SKM-1 treated with dmso at 0.1 percent for 144 hours (cell line): Measurements from ENCODE around the gene MYO5B.
"Not testable (repeated sequence)": the region's sequence is repeated elsewhere in the genome, so short reads cannot be mapped to it uniquely, and the experiment has no call there.

Source experiments
- DNase-seq: peaks from one replicate; lab custom pipeline; 2025; ENCODE audit not compliant: unreplicated experiment; lab: John Stamatoyannopoulos, UW

The MYO5B gene

GRCh38 chr18:50107468-50107977 is 87.4 kb downstream of the MYO5B start:
- DNase-seq: no peak

GRCh38 chr18:50105027-50105426 is 89.9 kb downstream of the MYO5B start:
- DNase-seq: no peak

- no peak for DNase-seq
Measured at GRCh38 chr18:50104421-50104820, 90.5 kb downstream of the MYO5B start.

GRCh38 chr18:50099725-50100407 is 95.1 kb downstream of the MYO5B start:
- no peak for DNase-seq

- no peak for DNase-seq
Measured at GRCh38 chr18:50097702-50098101, 97.2 kb downstream of the MYO5B start.

GRCh38 chr18:50096766-50097435 is 98.0 kb downstream of the MYO5B start:
- DNase-seq: no peak

- not testable (repeated sequence) for DNase-seq
Measured at GRCh38 chr18:50094786-50095185, 100.2 kb downstream of the MYO5B start.

GRCh38 chr18:50094221-50094773 is 100.7 kb downstream of the MYO5B start:
- DNase-seq: no peak

- no peak for DNase-seq
Measured at GRCh38 chr18:50093366-50094064, 101.4 kb downstream of the MYO5B start.

GRCh38 chr18:50092245-50092805 is 102.6 kb downstream of the MYO5B start:
- no peak for DNase-seq

- DNase-seq: no peak
Measured at GRCh38 chr18:50091509-50092244, 103.3 kb downstream of the MYO5B start.

- no peak for DNase-seq
Measured at GRCh38 chr18:50090370-50091312, 104.3 kb downstream of the MYO5B start.

- DNase-seq: no peak
Measured at GRCh38 chr18:50089702-50090101, 105.2 kb downstream of the MYO5B start.

GRCh38 chr18:50083708-50084107 is 111.2 kb downstream of the MYO5B start:
- no peak for DNase-seq

- DNase-seq: no peak
Measured at GRCh38 chr18:50080932-50081560, 113.9 kb downstream of the MYO5B start.

- no peak for DNase-seq
Measured at GRCh38 chr18:50080316-50080715, 114.6 kb downstream of the MYO5B start.

GRCh38 chr18:50079571-50080295 is 115.2 kb downstream of the MYO5B start:
- DNase-seq: no peak

GRCh38 chr18:50076277-50076676 is 118.7 kb downstream of the MYO5B start:
- no peak for DNase-seq
